NCI-H1105 treated with DMSO at 0.1 percent for 48 hours (cell line): ENCODE data around the gene UGT1A8.
"Not testable (repeated sequence)": the region's sequence is repeated elsewhere in the genome, so short reads cannot be mapped to it uniquely, and the experiment has no call there.

Source experiments
- DNase-seq: peaks from one replicate; lab custom pipeline; 2025; lab: John Stamatoyannopoulos, UW

The UGT1A8 gene

GRCh38 chr2:233617476-233617875, at the start of gene UGT1A8:
Gene UGT1A8, plus strand, starts transcription at chr2:233617633. Its CDS starts 75 bp downstream, at chr2:233617708.
- not testable (repeated sequence) for DNase-seq

- no peak for DNase-seq
These were observed 46.4 kb upstream of the UGT1A8 start for GRCh38 chr2:233571001-233571400.

- DNase-seq, result no peak
These were observed 46.0 kb upstream of the UGT1A8 start for GRCh38 chr2:233571462-233571861.

GRCh38 chr2:233572468-233572867, 45.0 kb upstream of the UGT1A8 start:
- no peak for DNase-seq

- not testable (repeated sequence) for DNase-seq
These were observed 40.1 kb upstream of the UGT1A8 start for GRCh38 chr2:233577341-233577740.

GRCh38 chr2:233583217-233583965, 34.0 kb upstream of the UGT1A8 start:
- DNase-seq, result not testable (repeated sequence)

- no peak for DNase-seq
These were observed 33.2 kb upstream of the UGT1A8 start for GRCh38 chr2:233584210-233584609.

GRCh38 chr2:233588400-233588799, 29.0 kb upstream of the UGT1A8 start:
- DNase-seq, result no peak

GRCh38 chr2:233592706-233593105, 24.7 kb upstream of the UGT1A8 start:
- DNase-seq, result not testable (repeated sequence)

GRCh38 chr2:233593201-233593600, 24.2 kb upstream of the UGT1A8 start:
- DNase-seq, result no peak

- DNase-seq, result no peak
These were observed 19.9 kb upstream of the UGT1A8 start for GRCh38 chr2:233597522-233597921.

GRCh38 chr2:233598952-233599351, 18.5 kb upstream of the UGT1A8 start:
- DNase-seq, result no peak

- no peak for DNase-seq
These were observed 17.0 kb upstream of the UGT1A8 start for GRCh38 chr2:233600386-233600785.

- DNase-seq, result no peak
These were observed 15.4 kb upstream of the UGT1A8 start for GRCh38 chr2:233602076-233602475.

- no peak for DNase-seq
These were observed 13.9 kb upstream of the UGT1A8 start for GRCh38 chr2:233603520-233603919.

GRCh38 chr2:233604826-233605225, 12.6 kb upstream of the UGT1A8 start:
- no peak for DNase-seq

- DNase-seq, result no peak
These were observed 11.8 kb upstream of the UGT1A8 start for GRCh38 chr2:233605680-233606079.

GRCh38 chr2:233611284-233611683, 6.1 kb upstream of the UGT1A8 start:
- DNase-seq, result no peak

- DNase-seq, result no peak
These were observed 2.8 kb downstream of the UGT1A8 start for GRCh38 chr2:233620204-233620603.

GRCh38 chr2:233621863-233622262, 4.4 kb downstream of the UGT1A8 start:
- DNase-seq, result not testable (repeated sequence)

GRCh38 chr2:233627331-233628025, 10.0 kb downstream of the UGT1A8 start:
- DNase-seq, result no peak

GRCh38 chr2:233636306-233636705, 18.9 kb downstream of the UGT1A8 start, which contains the start of gene UGT1A10:
Gene UGT1A10, plus strand, starts transcription at chr2:233636448. Its CDS starts 75 bp downstream, at chr2:233636523.
- not testable (repeated sequence) for DNase-seq

GRCh38 chr2:233638836-233639235, 21.4 kb downstream of the UGT1A8 start:
- no peak for DNase-seq
